HepG2 (cell line): Measurements from ENCODE around the gene HECTD1. TPM values are rescaled to one million over a fixed set of nuclear protein-coding genes. Genes with fewer than 3 reads are reported as not detected.

ENCODE experiments used
- ATF2 ChIP-seq: sonication (generic); formaldehyde crosslinking; IDR thresholded peaks from 2 replicates; pipeline ENCODE4 v1.4.0; 2020; ENCODE audit warnings: missing genetic modification reagents
- GABPB1 ChIP-seq: IDR thresholded peaks from 2 replicates; pipeline ENCODE4 v1.6.1; 2016; ENCODE audit warnings: mild to moderate bottlenecking, missing genetic modification reagents, moderate library complexity, missing compliant biosample characterization
- GLMP ChIP-seq: sonication (generic); formaldehyde crosslinking; IDR thresholded peaks from 2 replicates; pipeline ENCODE4 v1.9.0; 2021; ENCODE audit warnings: missing genetic modification reagents, mild to moderate bottlenecking, borderline replicate concordance
- HINFP ChIP-seq: sonication (generic); formaldehyde crosslinking; IDR thresholded peaks from 2 replicates; pipeline ENCODE4 v1.4.0; 2020; ENCODE audit warnings: low read depth, mild to moderate bottlenecking, missing genetic modification reagents
- NCOA1 ChIP-seq: sonication (generic); formaldehyde crosslinking; IDR thresholded peaks from 2 replicates; pipeline ENCODE4 v1.9.0; 2021; ENCODE audit warnings: missing genetic modification reagents
- NCOA5 ChIP-seq: sonication (generic); formaldehyde crosslinking; IDR thresholded peaks from 2 replicates; pipeline ENCODE4 v1.4.0; 2020; ENCODE audit warnings: missing genetic modification reagents
- SP1 ChIP-seq, 2 experiments: fragments of 450-650 bp in 1 of 2; sonication (generic) in 1 of 2; formaldehyde crosslinking in 1 of 2; IDR thresholded peaks; 2 replicates each; pipeline versions ENCODE4 v1.4.0 to v1.6.1; 2016 to 2020; ENCODE audit warnings: missing genetic modification reagents in 1 of 2
- TFDP1 ChIP-seq: IDR thresholded peaks from 2 replicates; pipeline ENCODE4 v1.6.1; 2016; ENCODE audit warnings: missing compliant biosample characterization, missing genetic modification reagents, borderline replicate concordance
- THAP7 ChIP-seq: sonication (generic); formaldehyde crosslinking; IDR thresholded peaks from 2 replicates; pipeline ENCODE4 v1.8.1; 2023; ENCODE audit warnings: mild to moderate bottlenecking, missing genetic modification reagents
- ZBED4 ChIP-seq: sonication (generic); formaldehyde crosslinking; IDR thresholded peaks from 2 replicates; pipeline ENCODE4 v1.4.0; 2020; ENCODE audit warnings: missing genetic modification reagents, borderline replicate concordance
- ZNF230 ChIP-seq: sonication (generic); formaldehyde crosslinking; IDR thresholded peaks from 2 replicates; pipeline ENCODE4 v1.4.0; 2020; ENCODE audit warnings: mild to moderate bottlenecking, missing genetic modification reagents
- ZNF503 ChIP-seq: sonication (generic); formaldehyde crosslinking; IDR thresholded peaks from 2 replicates; pipeline ENCODE4 v1.4.0; 2020; ENCODE audit warnings: missing genetic modification reagents
- ZNF746 ChIP-seq: sonication (generic); formaldehyde crosslinking; IDR thresholded peaks from 2 replicates; pipeline ENCODE4 v1.8.0; 2022; ENCODE audit warnings: mild to moderate bottlenecking, missing genetic modification reagents
- polyA plus RNA-seq, 8 experiments: library from polyadenylated mRNA; depleted of rRNA in 3 of 8; stranded (reverse) in 7 of 8; unstranded in 1 of 8; fragments of >200 nt; fragmentation: Illumina TruSeq in 4 of 8; extraction: Trizol in 4 of 8; gene quantifications; 2 replicates each; pipeline versions ENCODE4 v1.2.1 to v1.2.3, GENCODE V29; 2011 to 2016; ENCODE audit warnings: low read depth in 4 of 8, missing spikeins in 1 of 8, mixed read lengths in 1 of 8; ENCODE audit not compliant: insufficient read depth in 1 of 8
- total RNA-seq, 5 experiments: library from RNA; depleted of rRNA; stranded (reverse); fragments of >200 nt; fragmentation: Illumina TruSeq; extraction: Trizol; gene quantifications; 2 replicates each; pipeline ENCODE4 v1.2.3, GENCODE V29; 2016; ENCODE audit warnings: low read depth in 1 of 5

Gene HECTD1
- total and polyA plus RNA-seq, 2 of the 13 experiments (the other 11 are each of a cell fraction or from before 2014, with no cell fraction given), result 312 to 560 TPM

- TF ChIP-seq TFDP1 (CRISPR knock-in tag) (peak; percentile 98), THAP7 (CRISPR knock-in tag) (peak; percentile 98), GABPB1 (CRISPR knock-in tag) (peak; percentile 95), ZNF746 (CRISPR knock-in tag) (peak; percentile 92), NCOA1 (0 out of 2 replicates have a peak, but pooled peaks have one; percentile 44), ATF2 (peak; percentile 98), ZNF503 (CRISPR knock-in tag) (peak; percentile 96), NCOA5 (CRISPR knock-in tag) (0 out of 2 replicates have a peak, but pooled peaks have one; percentile 79), SP1 (IDR thresholded peaks at IDR 0.05) (no peak), SP1 (CRISPR knock-in tag; IDR thresholded peaks at IDR 0.05) (peak; percentile 87), HINFP (CRISPR knock-in tag) (peak; percentile 96), GLMP (CRISPR knock-in tag) (no peak), ZNF230 (CRISPR knock-in tag) (peak; percentile 99), ZBED4 (peak; percentile 41; the same call in 1 of the 2 replicates)
Measured at GRCh38 chr14:31207755-31208545, at the start of gene HECTD1 (continued).
